Measurements from ENCODE around the gene TAAR9.

- TF ChIP-seq CTCF (IDR thresholded peaks at IDR 0.05) (no peak), EZH2 (IDR thresholded peaks at IDR 0.05; ENCODE audit: borderline replicate concordance, insufficient read depth, low read depth, low read length, poor library complexity, severe bottlenecking) (no peak)
These were observed 41.4 kb upstream of the TAAR9 start for GRCh38 chr6:132496519-132497180.
